HCT116 (cell line): ENCODE data around the gene P2RX6. TPM values are rescaled to one million over a fixed set of nuclear protein-coding genes. Genes with fewer than 3 reads are reported as not detected.

ENCODE experiments used
- ATAC-seq: fragments of 200-7000 bp; cut with Tn5 transposase; 2 replicates; pipeline ENCODE4 v1.9.1; 2020; ENCODE audit warnings: mild to moderate bottlenecking, moderate library complexity
- BruUV-seq: library from RNA; stranded (reverse); fragments of 400-500 nt; replicated peaks from 2 replicates; lab custom pipeline; 2021; lab: Mats Ljungman, UMichigan
- CTCF ChIA-PET: fragments of 300-600 bp; sonication (Branson Sonifier 250); formaldehyde crosslinking; loops from one replicate; lab custom pipeline; 2021; ENCODE audit warnings: antibody characterized with exemption; lab: Charles Lee
- POLR2A ChIA-PET: fragments of 300-600, 350-600 bp; sonication (Branson Sonifier 250); formaldehyde crosslinking; loops from one replicate; lab custom pipeline; 2021; ENCODE audit warnings: antibody characterized with exemption; lab: Charles Lee
- RAD21 ChIA-PET, 2 experiments: fragments of 300-600 bp; sonication (Branson Sonifier 250); formaldehyde crosslinking; loops; one replicate each; lab custom pipeline; 2023; ENCODE audit warnings: low total read pairs in 2 of 2; ENCODE audit not compliant: uncharacterized antibody in 2 of 2, unreplicated experiment in 2 of 2, low non-redundant PET in 1 of 2; lab: Charles Lee
- DNase-seq: peaks from one replicate; pipeline ENCODE4 v3.0.0-alpha.2; 2010; ENCODE audit warnings: low read depth, low spot score
- H2AFZ ChIP-seq: fragments of 200-600 bp; shearing (Covaris generic), sonication (generic); 2 replicates; pipeline ENCODE4 v1.6.1; 2017; ENCODE audit warnings: low read depth, mixed run types, mixed read lengths, antibody characterized with exemption, low read length; ENCODE audit not compliant: poor library complexity, severe bottlenecking
- H3K27ac ChIP-seq: 2 replicates; pipeline ENCODE4 v1.5.1; 2012; ENCODE audit warnings: low read depth, low read length
- H3K27me3 ChIP-seq: fragments of 200-600 bp; sonication (generic); 2 replicates; pipeline ENCODE4 v1.6.1; 2016; ENCODE audit warnings: mixed run types, low read length, mixed read lengths; ENCODE audit not compliant: insufficient read depth
- H3K36me3 ChIP-seq, 2 experiments: fragments of 200-500 bp in 1 of 2; fragments of 200-600 bp in 1 of 2; sonication (Bioruptor generic) in 1 of 2; sonication (generic) in 1 of 2; 2 replicates each; pipeline versions ENCODE4 v1.5.1 to v1.6.1; 2014 to 2016; ENCODE audit warnings: low read length in 2 of 2, inconsistent platforms in 1 of 2, mixed read lengths in 1 of 2, mixed run types in 1 of 2; ENCODE audit not compliant: insufficient read depth in 2 of 2, control insufficient read depth in 1 of 2
- H3K4me1 ChIP-seq, 2 experiments: fragments of 200-600 bp in 1 of 2; sonication (generic) in 1 of 2; 2 replicates each; pipeline versions ENCODE4 v1.5.1 to v1.6.1; 2012 to 2017; ENCODE audit warnings: low read length in 2 of 2, inconsistent platforms in 1 of 2, mild to moderate bottlenecking in 1 of 2, mixed read lengths in 1 of 2, mixed run types in 1 of 2, moderate library complexity in 1 of 2; ENCODE audit not compliant: insufficient read depth in 2 of 2, control insufficient read depth in 1 of 2
- H3K4me2 ChIP-seq: fragments of 200-600 bp; sonication (generic); 2 replicates; pipeline ENCODE4 v1.6.1; 2017; ENCODE audit warnings: mixed run types, low read length, mixed read lengths
- H3K4me3 ChIP-seq, 2 experiments: fragments of 200-600 bp in 1 of 2; sonication (generic) in 1 of 2; replicated peaks in 1 of 2; 2 replicates each; pipeline ENCODE4 v1.5.1; 2011 to 2016; ENCODE audit warnings: low read length in 2 of 2, control low read depth in 1 of 2, low read depth in 1 of 2, mild to moderate bottlenecking in 1 of 2, mixed read lengths in 1 of 2, mixed run types in 1 of 2
- H3K79me2 ChIP-seq: fragments of 200-600 bp; sonication (generic); 2 replicates; pipeline ENCODE4 v1.6.1; 2017; ENCODE audit warnings: mild to moderate bottlenecking, mixed run types, low read length, moderate library complexity, mixed read lengths; ENCODE audit not compliant: insufficient read depth
- H3K9ac ChIP-seq: fragments of 200-600 bp; sonication (generic); 2 replicates; pipeline ENCODE4 v1.6.1; 2016; ENCODE audit warnings: low read length, mixed read lengths
- H3K9me2 ChIP-seq: fragments of 200-600 bp; sonication (generic), shearing (Covaris generic); 2 replicates; pipeline ENCODE4 v1.6.1; 2017; ENCODE audit warnings: mixed run types, mild to moderate bottlenecking, moderate library complexity; ENCODE audit not compliant: insufficient read depth
- H3K9me3 ChIP-seq, 2 experiments: fragments of 200-500 bp in 1 of 2; fragments of 200-600 bp in 1 of 2; sonication (Bioruptor generic) in 1 of 2; sonication (generic) in 1 of 2; 2 replicates each; pipeline ENCODE4 v1.6.1; 2014 to 2017; ENCODE audit warnings: low read length in 2 of 2, mixed read lengths in 2 of 2, inconsistent platforms in 1 of 2, low read depth in 1 of 2, mild to moderate bottlenecking in 1 of 2, mixed run types in 1 of 2, moderate library complexity in 1 of 2; ENCODE audit not compliant: control insufficient read depth in 1 of 2, insufficient read depth in 1 of 2
- H4K20me1 ChIP-seq: fragments of 200-600 bp; sonication (generic), shearing (Covaris generic); 2 replicates; pipeline ENCODE4 v1.6.1; 2017; ENCODE audit warnings: mixed run types, mild to moderate bottlenecking, moderate library complexity; ENCODE audit not compliant: insufficient read depth
- ATF3 ChIP-seq: IDR thresholded peaks from 2 replicates; pipeline ENCODE4 v1.6.1; 2012
- CBX3 ChIP-seq: IDR thresholded peaks from 2 replicates; pipeline ENCODE4 v1.6.1; 2012; ENCODE audit warnings: low read depth
- CEBPB ChIP-seq: IDR thresholded peaks from 2 replicates; pipeline ENCODE4 v1.6.1; 2012; ENCODE audit warnings: low read depth
- EZH2phosphoT487 ChIP-seq: fragments of 200-600 bp; IDR thresholded peaks from 2 replicates; pipeline ENCODE4 v1.6.1; 2018; ENCODE audit warnings: antibody characterized with exemption, borderline replicate concordance
- FOSL1 ChIP-seq: IDR thresholded peaks from 2 replicates; pipeline ENCODE4 v1.6.1; 2012; ENCODE audit warnings: low read depth
- JUND ChIP-seq: IDR thresholded peaks from 2 replicates; pipeline ENCODE4 v1.6.1; 2012
- POLR2A ChIP-seq: IDR thresholded peaks from 2 replicates; pipeline ENCODE4 v1.7.0; 2011; ENCODE audit warnings: borderline replicate concordance; ENCODE audit not compliant: insufficient read depth, insufficient read length; ENCODE audit errors: extremely low read depth
- SIN3A ChIP-seq: IDR thresholded peaks from 2 replicates; pipeline ENCODE4 v1.6.1; 2012; ENCODE audit warnings: low read depth
- SP1 ChIP-seq: IDR thresholded peaks from 2 replicates; pipeline ENCODE4 v1.6.1; 2012; ENCODE audit warnings: low read depth
- SRF ChIP-seq: IDR thresholded peaks from 2 replicates; pipeline ENCODE4 v1.6.1; 2012; ENCODE audit warnings: low read depth
- TCF7L2 ChIP-seq: IDR thresholded peaks from 2 replicates; pipeline ENCODE4 v1.7.0; 2011; ENCODE audit warnings: borderline replicate concordance, inconsistent platforms; ENCODE audit not compliant: insufficient read depth, insufficient read length; ENCODE audit errors: extremely low read depth
- intact Hi-C: fragments of 100-400 bp; cut with micrococcal nuclease; formaldehyde crosslinking; loops from 2 replicates; pipeline ENCODE4 v1.10.0; 2022
- total RNA-seq: library from RNA; stranded (reverse); gene quantifications from one replicate; pipeline ENCODE4 v1.2.1, GENCODE V29; 2021; ENCODE audit not compliant: unreplicated experiment
- TF ChIP-seq, protein P1 (sequence below): IDR thresholded peaks from 2 replicates; pipeline ENCODE4 v1.6.1; 2012

Gene P2RX6
- total RNA-seq, 1 experiment from 2014 or later: 0.20 TPM

DNA sequence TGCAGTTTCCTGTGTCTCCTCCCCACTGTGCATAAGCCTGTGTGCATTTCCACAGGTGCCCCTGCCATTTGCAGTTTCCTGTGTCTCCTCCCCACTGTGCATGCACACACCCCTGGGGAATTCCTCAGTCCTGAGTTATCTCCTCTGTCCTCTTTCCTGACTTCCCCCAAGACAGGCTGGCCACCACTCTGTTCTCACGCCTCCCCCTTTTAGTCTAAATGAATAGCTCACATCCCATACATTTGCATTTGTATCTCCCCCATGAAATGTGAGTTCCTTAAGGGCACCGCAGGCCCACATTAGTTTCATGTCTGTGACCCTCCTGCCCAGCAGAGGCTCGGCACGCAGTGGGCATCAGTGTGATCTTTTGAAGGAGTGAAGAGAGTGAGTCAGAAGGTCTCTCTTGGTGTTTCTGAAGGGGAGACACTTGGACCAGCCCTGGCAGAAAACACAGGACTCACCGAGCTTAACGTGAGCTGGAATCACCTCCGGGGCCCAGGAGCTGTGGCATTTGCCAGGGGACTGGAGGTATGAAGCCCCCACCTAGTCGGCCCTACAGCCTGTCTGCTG is 37.0 kb downstream of the P2RX6 start:
- no TSS peak for BruUV-seq
- Histone ChIP-seq H3K4me1 (no peaks in the 10 kb centered on the region), H3K4me3 (no peak overlapping the region), H3K79me2 (no peaks in the 10 kb centered on the region), H3K27ac (no peak overlapping the region), H4K20me1 (no peaks in the 10 kb centered on the region), H3K27me3 (peaks cover 3% of the 10 kb centered on the region; the same call in 1 of the 2 replicates), H3K36me3 (no peaks in the 10 kb centered on the region), H3K4me2 (no peak overlapping the region), H3K9me2 (no peaks in the 10 kb centered on the region), H3K9ac (no peak overlapping the region), H3K9me3 (no peaks in the 10 kb centered on the region), H2AFZ (no peak overlapping the region)
- intact Hi-C loops: no loop called here
- no peak for DNase-seq
- POLR2A ChIA-PET: no interaction called here
- ATAC-seq: no peak
- no peak for TF ChIP-seq ATF3
- no peak for TF ChIP-seq CEBPB
- TF ChIP-seq POLR2A: no peak
- TF ChIP-seq SIN3A: no peak
- TF ChIP-seq, protein P1, sequence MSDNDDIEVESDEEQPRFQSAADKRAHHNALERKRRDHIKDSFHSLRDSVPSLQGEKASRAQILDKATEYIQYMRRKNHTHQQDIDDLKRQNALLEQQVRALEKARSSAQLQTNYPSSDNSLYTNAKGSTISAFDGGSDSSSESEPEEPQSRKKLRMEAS: no peak
- no peak for TF ChIP-seq SP1
- no peak for TF ChIP-seq TCF7L2
- TF ChIP-seq CBX3: no peak
- TF ChIP-seq SRF: no peak
- TF ChIP-seq FOSL1: no peak
- TF ChIP-seq JUND: no peak
- TF ChIP-seq EZH2phosphoT487: no peak
- RAD21 ChIA-PET: no interaction called here
- CTCF ChIA-PET: no interaction called here
